ENCODE results near the gene RBM22. TPM values are rescaled to one million over a fixed set of nuclear protein-coding genes. Genes with fewer than 3 reads are reported as not detected.

Gene RBM22
- total and polyA plus RNA-seq, 9 donors: 32.0 to 44.9 (median 40.4) TPM

DNA sequence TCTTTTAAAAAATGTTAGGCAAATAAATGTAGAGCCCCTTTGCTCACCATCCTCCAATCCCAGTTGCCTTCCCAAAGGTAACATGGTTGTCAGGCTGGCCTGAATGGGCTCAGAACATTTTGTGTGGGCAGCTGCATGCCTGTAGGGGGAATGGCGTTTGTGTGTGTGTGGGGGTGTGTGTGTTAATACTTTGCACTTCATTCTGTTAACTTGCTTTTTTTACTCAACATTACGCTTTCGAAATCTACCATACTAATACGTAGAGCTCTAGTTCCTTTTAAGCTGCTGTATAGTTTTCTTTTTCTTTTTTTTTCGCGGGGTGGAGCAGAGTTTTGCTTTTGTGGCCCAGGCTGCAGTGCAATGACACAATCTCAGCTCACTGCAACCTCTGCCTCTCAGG lies 25.8 kb downstream of the RBM22 start:
- Histone ChIP-seq H3K27ac (ENCODE audit: low read length) (peak overlapping the region; percentile 89), H3K4me1 (ENCODE audit: control insufficient read depth, insufficient read depth, low read length) (peaks cover 40% of the 10 kb centered on the region), H3K4me3 (ENCODE audit: low read length) (no peak overlapping the region), H3K27me3 (ENCODE audit: control insufficient read depth, insufficient read depth, low read length) (peaks cover 7% of the 10 kb centered on the region), H3K36me3 (ENCODE audit: control insufficient read depth, insufficient read depth, low read length) (peaks cover 13% of the 10 kb centered on the region), H3K9me3 (replicated peaks; ENCODE audit: control insufficient read depth, low read depth, low read length) (no peaks in the 10 kb centered on the region)
- DNase-seq: no peak
- WGBS (ENCODE audit: insufficient coverage): no CpG with 5 or more reads among the region's 6 CpGs

DNA sequence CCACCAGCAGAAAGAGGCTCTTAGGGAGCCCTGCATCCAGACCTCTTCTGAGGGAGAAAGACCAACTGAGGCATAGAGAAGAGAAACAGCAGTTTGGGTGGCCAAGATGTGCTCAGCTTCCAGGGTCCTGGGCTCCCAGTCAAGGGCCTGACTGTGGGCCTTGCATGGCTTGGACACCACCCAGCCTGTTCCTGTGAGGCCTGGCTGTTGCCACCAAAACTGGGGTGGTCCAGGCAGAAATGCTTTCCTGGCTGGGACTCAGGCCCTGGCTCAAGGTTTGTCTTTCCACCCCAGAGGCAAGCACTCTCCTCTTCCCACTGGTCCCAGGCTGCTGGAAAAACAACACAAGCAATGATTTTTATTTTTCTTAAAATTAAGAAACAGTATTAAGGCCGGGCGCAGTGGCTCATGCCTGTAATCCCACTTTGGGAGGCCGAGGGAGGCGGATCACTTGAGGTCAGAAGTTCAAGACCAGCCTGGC lies 26.5 kb downstream of the RBM22 start:
- WGBS (ENCODE audit: insufficient coverage): no CpG with 5 or more reads among the region's 4 CpGs
- Histone ChIP-seq H3K9me3 (replicated peaks; ENCODE audit: control insufficient read depth, low read depth, low read length) (no peaks in the 10 kb centered on the region), H3K4me1 (ENCODE audit: control insufficient read depth, insufficient read depth, low read length) (peaks cover 40% of the 10 kb centered on the region), H3K27ac (ENCODE audit: low read length) (peak overlapping the region; percentile 89), H3K36me3 (ENCODE audit: control insufficient read depth, insufficient read depth, low read length) (peaks cover 13% of the 10 kb centered on the region), H3K4me3 (ENCODE audit: low read length) (no peak overlapping the region), H3K27me3 (ENCODE audit: control insufficient read depth, insufficient read depth, low read length) (peaks cover 7% of the 10 kb centered on the region)
- no peak for DNase-seq

DNA sequence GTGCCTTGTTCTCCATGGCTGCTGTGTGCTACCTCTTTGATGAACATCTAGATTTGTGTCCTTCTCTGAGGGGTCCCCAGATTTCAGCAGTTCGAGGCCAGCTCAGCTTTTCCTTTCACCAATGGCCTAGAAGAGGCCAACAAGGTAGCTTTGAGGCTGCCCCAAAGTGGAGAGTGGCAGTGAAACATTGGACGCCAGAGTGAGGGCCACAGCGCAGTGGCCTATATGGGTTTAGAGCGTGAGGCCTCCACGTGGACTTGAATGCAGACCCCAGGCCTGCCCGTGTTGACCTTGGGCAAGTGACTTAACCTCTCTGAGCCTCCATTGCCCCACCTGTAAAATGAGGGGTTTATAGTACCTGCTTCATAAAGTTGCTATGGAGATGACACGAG lies 28.0 kb downstream of the RBM22 start:
- H3K27ac ChIP-seq (ENCODE audit: low read length): peak overlapping the region; percentile 78
- WGBS (ENCODE audit: insufficient coverage): 66% methylated on average over 3 of the region's 7 CpGs

DNA sequence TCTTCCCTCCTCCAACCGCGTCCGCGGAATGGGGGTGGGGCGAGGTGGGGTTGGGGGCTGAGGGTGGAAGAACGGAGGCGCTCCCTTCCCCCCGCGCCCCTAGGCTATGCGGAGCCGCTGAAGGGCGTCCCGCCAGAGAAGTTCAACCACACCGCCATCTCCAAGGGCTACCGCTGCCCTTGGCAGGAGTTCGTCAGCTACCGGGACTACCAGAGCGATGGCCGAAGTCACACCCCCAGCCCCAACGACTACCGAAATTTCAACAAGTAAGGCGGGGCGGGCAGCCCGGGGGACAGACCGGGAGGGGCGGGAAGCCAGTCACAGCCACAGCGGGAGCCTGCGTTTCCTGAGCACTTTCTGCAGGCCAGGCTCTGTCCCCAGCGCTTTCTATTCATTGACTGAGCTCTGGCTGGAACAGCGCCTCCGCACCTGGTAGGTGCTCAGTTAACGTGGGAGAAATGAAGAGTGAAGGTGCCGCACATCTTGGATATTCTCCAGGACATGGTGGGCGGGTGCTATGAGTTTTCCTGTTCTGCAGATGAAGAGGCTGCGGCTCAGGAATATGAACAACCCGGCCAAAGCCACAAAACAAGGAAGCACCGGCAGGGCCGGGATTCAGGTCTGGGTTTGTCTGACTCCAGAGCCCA lies 28.5 kb downstream of the RBM22 start:
- DNase-seq: peak; percentile 71
- peak overlapping the region; percentile 78 for H3K27ac ChIP-seq (ENCODE audit: low read length)

More for the DNA sequence above, 28.0 kb downstream of the RBM22 start:
- peak overlapping the region; percentile 61 for H3K4me3 ChIP-seq (ENCODE audit: low read length)
- H3K4me1 ChIP-seq (ENCODE audit: control insufficient read depth, insufficient read depth, low read length): peaks cover 37% of the 10 kb centered on the region
- peaks cover 7% of the 10 kb centered on the region for H3K27me3 ChIP-seq (ENCODE audit: control insufficient read depth, insufficient read depth, low read length)
- no peaks in the 10 kb centered on the region for H3K9me3 ChIP-seq (replicated peaks; ENCODE audit: control insufficient read depth, low read depth, low read length)
- no peak for DNase-seq
- peaks cover 5% of the 10 kb centered on the region for H3K36me3 ChIP-seq (ENCODE audit: control insufficient read depth, insufficient read depth, low read length)

DNA sequence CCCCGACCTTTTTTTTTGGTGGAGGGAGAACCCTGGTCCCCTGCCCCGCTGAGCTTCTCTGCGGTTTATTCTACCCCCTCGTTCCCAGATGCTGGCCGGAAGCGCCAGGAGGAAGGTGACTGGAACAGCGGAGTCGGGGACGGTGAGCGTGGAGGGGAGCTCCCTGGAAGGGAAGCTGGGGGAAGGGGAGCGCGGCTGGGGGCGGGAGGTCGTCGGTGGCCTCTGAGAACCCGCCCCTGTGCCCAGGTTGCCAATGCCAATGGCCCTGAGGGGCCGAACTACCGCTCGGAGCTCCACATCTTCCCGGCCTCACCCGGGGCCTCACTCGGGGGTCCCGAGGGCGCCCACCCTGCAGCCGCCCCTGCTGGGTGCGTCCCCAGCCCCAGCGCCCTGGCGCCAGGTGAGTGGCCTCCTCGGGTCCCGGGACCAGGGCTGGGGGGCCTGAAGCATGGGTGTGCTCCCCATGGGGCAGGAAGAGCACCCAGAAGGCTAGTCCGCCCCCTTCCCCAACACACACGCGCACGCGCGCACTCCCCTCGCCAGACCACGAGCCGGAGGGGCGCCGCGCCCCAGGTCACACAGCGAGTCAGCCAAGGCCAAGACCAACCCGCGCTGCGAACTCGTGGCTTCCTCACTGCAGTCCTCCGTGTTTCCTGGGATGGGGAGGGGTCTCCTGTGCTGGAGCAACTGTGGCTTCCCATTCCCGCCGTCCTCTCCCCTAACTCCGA lies 29.2 kb downstream of the RBM22 start:
- H3K4me3 ChIP-seq (ENCODE audit: low read length): peak overlapping the region; percentile 61
- peaks cover 37% of the 10 kb centered on the region for H3K4me1 ChIP-seq (ENCODE audit: control insufficient read depth, insufficient read depth, low read length)
- peaks cover 7% of the 10 kb centered on the region for H3K27me3 ChIP-seq (ENCODE audit: control insufficient read depth, insufficient read depth, low read length)
- 1% methylated on average over 29 of the region's 51 CpGs for WGBS (ENCODE audit: insufficient coverage)
- peaks cover 3% of the 10 kb centered on the region for H3K36me3 ChIP-seq (ENCODE audit: control insufficient read depth, insufficient read depth, low read length)
- peak; percentile 34 for DNase-seq
- no peaks in the 10 kb centered on the region for H3K9me3 ChIP-seq (replicated peaks; ENCODE audit: control insufficient read depth, low read depth, low read length)
- H3K27ac ChIP-seq (ENCODE audit: low read length): peak overlapping the region; percentile 47

More for the DNA sequence above, 28.5 kb downstream of the RBM22 start:
- Histone ChIP-seq H3K36me3 (ENCODE audit: control insufficient read depth, insufficient read depth, low read length) (peaks cover 5% of the 10 kb centered on the region), H3K9me3 (replicated peaks; ENCODE audit: control insufficient read depth, low read depth, low read length) (no peaks in the 10 kb centered on the region), H3K4me1 (ENCODE audit: control insufficient read depth, insufficient read depth, low read length) (peaks cover 37% of the 10 kb centered on the region), H3K4me3 (ENCODE audit: low read length) (peak overlapping the region; percentile 61), H3K27me3 (ENCODE audit: control insufficient read depth, insufficient read depth, low read length) (peaks cover 7% of the 10 kb centered on the region)
- WGBS (ENCODE audit: insufficient coverage): 4% methylated on average over 22 of the region's 38 CpGs

DNA sequence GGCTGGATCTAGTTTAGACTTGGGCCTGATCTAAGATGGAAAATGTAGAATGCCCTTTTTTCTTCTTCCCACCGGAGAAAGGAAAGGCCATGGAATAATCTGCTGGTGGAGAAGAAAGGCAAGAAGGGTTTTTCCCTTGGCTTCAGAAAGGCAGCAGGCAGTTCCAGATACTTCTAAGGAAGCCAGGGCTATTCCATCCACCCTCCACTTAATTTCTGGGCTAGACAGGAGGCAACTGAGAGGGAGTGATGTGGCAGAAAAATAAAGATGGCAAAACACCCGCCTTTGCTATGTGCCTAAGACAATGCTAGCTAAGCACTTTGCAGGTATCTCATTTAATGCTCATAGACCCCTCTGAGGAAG lies 29.9 kb downstream of the RBM22 start:
- WGBS (ENCODE audit: insufficient coverage): no CpG with 5 or more reads among the region's 2 CpGs
- H3K27me3 ChIP-seq (ENCODE audit: control insufficient read depth, insufficient read depth, low read length): peaks cover 7% of the 10 kb centered on the region
- peaks cover 37% of the 10 kb centered on the region for H3K4me1 ChIP-seq (ENCODE audit: control insufficient read depth, insufficient read depth, low read length)
- no peaks in the 10 kb centered on the region for H3K9me3 ChIP-seq (replicated peaks; ENCODE audit: control insufficient read depth, low read depth, low read length)
- H3K27ac ChIP-seq (ENCODE audit: low read length): no peak overlapping the region
- no peak overlapping the region for H3K4me3 ChIP-seq (ENCODE audit: low read length)
- peak; percentile 69 for DNase-seq
- H3K36me3 ChIP-seq (ENCODE audit: control insufficient read depth, insufficient read depth, low read length): no peaks in the 10 kb centered on the region

DNA sequence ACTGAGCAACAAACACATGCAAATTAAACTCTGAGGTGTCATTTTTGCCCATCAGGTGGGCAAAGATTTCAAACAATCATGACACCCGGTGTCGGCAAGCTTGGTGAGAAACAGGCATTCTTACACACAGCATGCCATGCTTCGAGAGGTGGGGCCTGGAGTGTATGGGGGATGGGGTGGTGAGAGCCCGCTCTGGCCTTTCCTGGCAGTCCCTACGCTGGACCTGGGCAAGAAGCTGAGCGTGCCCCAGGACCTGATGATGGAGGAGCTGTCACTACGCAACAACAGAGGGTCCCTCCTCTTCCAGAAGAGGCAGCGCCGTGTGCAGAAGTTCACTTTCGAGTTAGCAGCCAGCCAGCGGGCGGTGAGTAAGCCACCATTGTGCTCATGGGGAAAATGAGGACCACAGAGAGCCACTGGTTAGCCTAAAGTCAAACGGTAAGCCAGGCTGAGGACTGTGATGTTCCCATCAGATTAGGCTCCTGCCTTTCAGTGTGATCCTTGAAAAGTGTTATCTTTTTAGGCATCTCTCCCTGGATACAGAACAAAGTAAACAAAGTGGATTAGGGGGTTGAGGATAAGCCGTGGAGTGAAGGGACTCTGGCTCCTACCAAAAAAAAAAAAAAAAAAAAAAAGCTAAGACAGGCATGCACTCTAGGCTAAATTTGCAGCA lies 30.5 kb downstream of the RBM22 start:
- Histone ChIP-seq H3K36me3 (ENCODE audit: control insufficient read depth, insufficient read depth, low read length) (no peaks in the 10 kb centered on the region), H3K27ac (ENCODE audit: low read length) (no peak overlapping the region), H3K4me3 (ENCODE audit: low read length) (no peak overlapping the region), H3K27me3 (ENCODE audit: control insufficient read depth, insufficient read depth, low read length) (peaks cover 7% of the 10 kb centered on the region), H3K9me3 (replicated peaks; ENCODE audit: control insufficient read depth, low read depth, low read length) (no peaks in the 10 kb centered on the region), H3K4me1 (ENCODE audit: control insufficient read depth, insufficient read depth, low read length) (peaks cover 37% of the 10 kb centered on the region)
- DNase-seq: no peak
- WGBS (ENCODE audit: insufficient coverage): 83% methylated on average over 12 of the region's 14 CpGs

DNA sequence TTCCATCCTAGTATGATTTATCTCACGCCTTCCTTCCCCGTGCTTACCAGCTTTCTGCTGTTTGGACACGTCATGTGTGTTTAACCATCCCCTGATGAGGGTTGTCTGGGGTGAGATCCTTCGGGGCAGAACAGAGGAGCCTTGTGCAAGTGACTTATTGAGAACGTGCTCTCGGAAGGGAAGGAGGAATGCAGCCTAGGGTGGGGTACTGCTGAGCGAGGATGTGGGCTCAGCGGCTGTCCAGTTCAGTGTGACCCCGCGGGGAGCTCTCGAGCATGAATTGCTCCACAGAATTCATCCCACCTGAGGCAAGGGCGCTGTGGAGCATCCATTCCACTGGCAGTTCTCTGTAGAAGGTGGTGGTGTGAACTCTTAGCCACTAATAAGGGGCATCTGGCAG lies 35.8 kb downstream of the RBM22 start:
- H3K9me3 ChIP-seq (replicated peaks; ENCODE audit: control insufficient read depth, low read depth, low read length): no peaks in the 10 kb centered on the region
- H3K4me1 ChIP-seq (ENCODE audit: control insufficient read depth, insufficient read depth, low read length): peaks cover 23% of the 10 kb centered on the region
- H3K36me3 ChIP-seq (ENCODE audit: control insufficient read depth, insufficient read depth, low read length): no peaks in the 10 kb centered on the region
- DNase-seq: no peak
- H3K27me3 ChIP-seq (ENCODE audit: control insufficient read depth, insufficient read depth, low read length): no peaks in the 10 kb centered on the region
- H3K4me3 ChIP-seq (ENCODE audit: low read length): no peak overlapping the region
- no peak overlapping the region for H3K27ac ChIP-seq (ENCODE audit: low read length)
- WGBS (ENCODE audit: insufficient coverage): 80% methylated on average over 1 of the region's 12 CpGs

DNA sequence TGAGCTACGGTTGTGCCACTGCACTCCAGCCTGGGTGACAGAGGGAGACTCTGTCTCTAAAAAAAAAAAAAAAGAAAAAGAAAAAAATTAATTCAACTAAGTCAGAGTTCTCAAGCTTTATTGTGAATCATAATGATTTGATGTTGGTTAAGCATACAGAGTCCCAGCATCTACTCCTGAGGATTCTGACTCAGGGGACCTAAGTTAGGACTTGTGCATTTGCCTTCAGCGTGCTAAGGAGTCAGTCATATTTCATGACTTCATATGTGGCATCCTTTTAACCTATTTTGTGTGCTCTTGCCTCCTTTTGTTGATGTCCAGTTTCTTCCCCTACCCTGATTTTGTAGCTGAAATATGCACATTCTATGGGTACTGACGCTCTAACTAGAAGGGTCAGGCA lies 36.9 kb downstream of the RBM22 start:
- no peaks in the 10 kb centered on the region for H3K27me3 ChIP-seq (ENCODE audit: control insufficient read depth, insufficient read depth, low read length)
- H3K4me3 ChIP-seq (ENCODE audit: low read length): no peak overlapping the region
- no peaks in the 10 kb centered on the region for H3K36me3 ChIP-seq (ENCODE audit: control insufficient read depth, insufficient read depth, low read length)
- no peaks in the 10 kb centered on the region for H3K9me3 ChIP-seq (replicated peaks; ENCODE audit: control insufficient read depth, low read depth, low read length)
- peaks cover 34% of the 10 kb centered on the region for H3K4me1 ChIP-seq (ENCODE audit: control insufficient read depth, insufficient read depth, low read length)
- no peak overlapping the region for H3K27ac ChIP-seq (ENCODE audit: low read length)
- DNase-seq: no peak
- WGBS (ENCODE audit: insufficient coverage): 83% methylated on average over 1 of the region's 3 CpGs
